Measurements from ENCODE around the gene SORL1.
A peak's percentile ranks its signal among the peaks of the same experiment; 100 is the strongest.

SORL1 gene

DNA sequence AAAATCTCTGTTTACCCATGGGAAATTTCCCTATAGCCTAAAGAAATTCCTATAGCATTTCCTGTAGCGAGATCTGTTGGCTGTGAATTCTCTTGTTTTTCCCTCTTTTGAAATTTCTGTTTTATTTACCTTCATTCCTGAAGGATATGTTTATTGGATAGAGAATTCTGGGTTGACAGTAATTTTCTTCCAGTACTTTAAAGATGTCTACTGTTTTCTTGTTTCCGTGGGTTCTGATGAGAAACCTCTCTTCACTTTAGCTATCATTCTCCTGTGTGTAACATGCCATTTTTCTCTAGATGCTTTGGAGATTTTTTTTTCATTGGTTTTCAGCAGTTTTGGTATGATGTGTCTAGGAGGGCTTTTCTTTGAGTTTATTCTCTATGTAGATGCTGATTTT is 78.1 kb downstream of the SORL1 start:
- TF ChIP-seq, protein P1, sequence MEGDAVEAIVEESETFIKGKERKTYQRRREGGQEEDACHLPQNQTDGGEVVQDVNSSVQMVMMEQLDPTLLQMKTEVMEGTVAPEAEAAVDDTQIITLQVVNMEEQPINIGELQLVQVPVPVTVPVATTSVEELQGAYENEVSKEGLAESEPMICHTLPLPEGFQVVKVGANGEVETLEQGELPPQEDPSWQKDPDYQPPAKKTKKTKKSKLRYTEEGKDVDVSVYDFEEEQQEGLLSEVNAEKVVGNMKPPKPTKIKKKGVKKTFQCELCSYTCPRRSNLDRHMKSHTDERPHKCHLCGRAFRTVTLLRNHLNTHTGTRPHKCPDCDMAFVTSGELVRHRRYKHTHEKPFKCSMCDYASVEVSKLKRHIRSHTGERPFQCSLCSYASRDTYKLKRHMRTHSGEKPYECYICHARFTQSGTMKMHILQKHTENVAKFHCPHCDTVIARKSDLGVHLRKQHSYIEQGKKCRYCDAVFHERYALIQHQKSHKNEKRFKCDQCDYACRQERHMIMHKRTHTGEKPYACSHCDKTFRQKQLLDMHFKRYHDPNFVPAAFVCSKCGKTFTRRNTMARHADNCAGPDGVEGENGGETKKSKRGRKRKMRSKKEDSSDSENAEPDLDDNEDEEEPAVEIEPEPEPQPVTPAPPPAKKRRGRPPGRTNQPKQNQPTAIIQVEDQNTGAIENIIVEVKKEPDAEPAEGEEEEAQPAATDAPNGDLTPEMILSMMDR (IDR thresholded peaks at IDR 0.05; ENCODE audit: low read depth, low read length) = no peak
- no peak overlapping the region for H3K4me3 ChIP-seq (replicated peaks in 1 of 2; ENCODE audit: low read depth in 2 of 2, low read length in 2 of 2)
- no peak for DNase-seq (ENCODE audit: low read depth in 2 of 2)

DNA sequence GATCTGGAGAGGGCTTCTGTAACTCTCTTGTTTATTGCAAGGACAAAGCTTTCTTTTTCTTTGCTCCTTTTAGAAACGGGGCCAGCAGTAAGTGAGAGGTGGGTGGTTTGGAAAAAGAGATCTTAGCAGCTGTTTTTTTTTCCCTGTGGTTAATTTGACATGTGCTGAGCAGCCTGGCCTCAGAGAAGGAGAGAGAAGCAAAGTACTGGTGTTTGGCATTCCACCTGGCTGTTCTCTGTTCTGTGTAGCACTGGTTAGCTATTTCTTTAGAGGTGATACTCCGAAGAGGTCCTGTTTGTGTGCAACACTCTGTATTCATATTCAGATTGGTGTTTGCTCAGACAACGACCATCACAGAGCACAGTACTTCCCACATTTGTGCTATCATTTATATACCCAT is 81.5 kb downstream of the SORL1 start:
- TF ChIP-seq, protein P1 (IDR thresholded peaks at IDR 0.05; ENCODE audit: low read depth, low read length) = no peak
- DNase-seq (ENCODE audit: low read depth in 2 of 2) = no peak
- H3K4me3 ChIP-seq (replicated peaks in 1 of 2; ENCODE audit: low read depth in 2 of 2, low read length in 2 of 2) = no peak overlapping the region

DNA sequence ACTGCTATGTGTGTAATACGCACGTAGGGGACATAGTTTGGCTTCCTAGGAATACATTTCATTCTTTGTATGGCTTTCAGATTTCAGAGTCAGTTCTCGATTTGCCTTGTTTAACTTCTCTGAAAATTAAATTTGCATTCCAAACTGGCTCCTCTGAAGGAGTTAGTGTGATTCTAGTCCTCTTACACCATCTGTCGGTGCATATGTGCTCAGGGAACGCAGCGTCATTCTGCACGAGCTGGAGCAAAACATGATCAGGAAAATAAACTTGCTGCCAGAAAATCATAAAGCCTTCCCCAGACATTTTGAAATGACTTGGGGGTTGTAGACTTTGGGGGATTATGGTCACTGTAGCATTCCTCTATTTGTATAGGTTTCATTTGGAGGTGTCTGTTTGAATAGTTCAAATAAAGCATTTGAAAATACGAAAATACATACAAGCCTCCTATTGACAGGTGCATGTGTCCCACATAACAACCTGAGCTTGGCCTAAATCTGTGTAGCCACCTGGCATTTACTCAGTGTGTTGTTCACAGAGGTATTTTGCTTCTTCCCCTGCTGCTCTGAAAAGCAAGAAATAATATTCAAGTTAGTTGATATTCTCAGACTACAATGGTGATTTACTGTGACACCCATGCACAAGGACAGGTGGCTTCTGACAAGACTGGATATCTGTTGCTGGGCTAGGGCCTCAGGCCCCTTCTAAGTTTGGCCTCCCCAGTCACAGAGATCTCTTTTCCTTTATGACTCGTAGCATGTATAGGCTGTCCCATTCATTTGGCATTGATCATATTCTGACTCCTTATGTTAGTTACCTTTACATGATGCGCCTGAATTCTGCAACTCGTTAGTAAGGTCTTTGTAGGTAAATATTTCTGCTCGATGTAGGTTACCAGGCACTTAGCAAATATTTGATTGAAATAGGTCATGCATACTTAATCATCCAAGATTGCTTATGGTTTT is 82.3 kb downstream of the SORL1 start:
- TF ChIP-seq, protein P1 (IDR thresholded peaks at IDR 0.05; ENCODE audit: low read depth, low read length) = peak; percentile 20

DNA sequence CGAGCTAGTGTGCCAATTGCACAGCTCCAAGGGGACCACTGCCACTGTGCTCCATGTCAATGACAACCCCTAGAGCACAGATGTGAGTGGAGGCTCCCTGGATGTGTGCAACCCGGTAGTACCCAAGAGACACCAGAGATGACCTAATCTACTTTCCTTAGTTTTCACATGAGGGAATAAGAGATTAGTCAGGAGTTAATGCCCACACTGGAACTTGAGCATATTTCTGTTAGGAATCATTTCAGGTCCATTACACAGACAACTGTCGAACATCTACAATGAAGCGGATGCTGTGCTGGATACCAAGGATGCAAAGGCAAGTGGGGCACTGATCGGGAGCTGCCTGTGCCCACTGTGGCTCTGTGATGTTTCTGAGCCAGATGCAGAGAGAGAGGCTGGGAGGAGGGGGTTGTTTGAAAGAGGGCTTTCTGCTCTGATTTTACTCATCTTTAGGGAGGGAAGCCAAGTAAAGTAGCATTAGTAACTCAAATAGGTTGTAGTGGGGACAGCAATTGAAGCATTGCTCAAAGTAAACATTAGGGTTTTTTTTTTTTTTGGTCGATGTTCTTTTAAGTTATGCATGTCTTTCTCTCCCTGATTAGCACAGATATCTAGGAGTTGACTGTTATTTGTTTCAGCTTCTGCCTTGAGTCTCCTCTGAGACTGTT is 83.1 kb downstream of the SORL1 start:
- no peak overlapping the region for H3K4me3 ChIP-seq (replicated peaks in 1 of 2; ENCODE audit: low read depth in 2 of 2, low read length in 2 of 2)
- DNase-seq (ENCODE audit: low read depth in 2 of 2) = no peak
- TF ChIP-seq, protein P1 (IDR thresholded peaks at IDR 0.05; ENCODE audit: low read depth, low read length) = no peak

More for the DNA sequence above, 82.3 kb downstream of the SORL1 start:
- DNase-seq (ENCODE audit: low read depth in 2 of 2) = peak; percentile 19 to 32
- no peak overlapping the region for H3K4me3 ChIP-seq (replicated peaks in 1 of 2; ENCODE audit: low read depth in 2 of 2, low read length in 2 of 2)

DNA sequence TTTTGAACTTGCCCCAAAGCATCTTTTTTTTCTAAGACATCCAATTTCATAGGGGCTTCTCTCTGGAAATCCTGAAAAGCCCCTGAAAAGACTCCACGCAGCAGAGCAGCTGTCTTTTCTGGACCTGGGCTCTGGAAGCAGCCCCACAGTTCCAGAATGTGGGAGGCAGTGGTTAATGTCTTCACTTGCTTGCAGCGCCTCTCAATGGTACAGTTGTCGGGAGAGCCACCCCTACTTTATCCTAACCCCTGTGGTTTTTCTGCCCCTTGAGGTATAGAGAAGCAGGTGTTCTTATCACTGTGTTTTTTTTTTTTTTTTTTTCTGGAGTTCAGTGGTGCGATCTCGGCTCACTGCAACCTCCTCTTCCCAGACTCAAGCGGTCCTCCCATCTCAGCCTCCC is 84.0 kb downstream of the SORL1 start:
- H3K4me3 ChIP-seq (replicated peaks in 1 of 2; ENCODE audit: low read depth in 2 of 2, low read length in 2 of 2) = no peak overlapping the region
- DNase-seq (ENCODE audit: low read depth in 2 of 2) = no peak
- TF ChIP-seq, protein P1 (IDR thresholded peaks at IDR 0.05; ENCODE audit: low read depth, low read length) = no peak

DNA sequence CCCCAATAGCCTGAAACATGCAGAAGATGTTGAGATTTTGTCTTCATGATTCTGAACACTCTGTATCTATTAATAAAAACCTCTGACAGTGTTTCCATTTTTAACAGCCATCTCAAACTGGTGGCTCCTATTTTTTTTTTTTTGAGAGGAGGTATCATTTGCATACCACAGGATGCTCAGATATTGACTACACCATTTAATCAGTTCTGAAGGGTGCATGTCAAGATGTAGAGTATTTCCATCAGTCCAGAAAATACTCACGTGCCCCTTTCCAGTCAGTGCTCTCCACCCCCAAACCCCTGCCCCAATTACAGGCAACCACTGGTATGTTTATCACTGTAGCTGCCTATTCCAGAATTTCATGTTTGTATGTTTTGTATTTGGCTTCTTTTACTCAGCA is 85.9 kb downstream of the SORL1 start:
- no peak for DNase-seq (ENCODE audit: low read depth in 2 of 2)
- TF ChIP-seq, protein P1 (IDR thresholded peaks at IDR 0.05; ENCODE audit: low read depth, low read length) = no peak
- no peak overlapping the region for H3K4me3 ChIP-seq (replicated peaks in 1 of 2; ENCODE audit: low read depth in 2 of 2, low read length in 2 of 2)

Measured in cardiac fibroblast (primary cell).